Measurements from ENCODE around the gene PRRC2B.

GRCh38 chr9:131411719-131412681 lies 18.1 kb downstream of the PRRC2B start:
- TF ChIP-seq, protein P1, sequence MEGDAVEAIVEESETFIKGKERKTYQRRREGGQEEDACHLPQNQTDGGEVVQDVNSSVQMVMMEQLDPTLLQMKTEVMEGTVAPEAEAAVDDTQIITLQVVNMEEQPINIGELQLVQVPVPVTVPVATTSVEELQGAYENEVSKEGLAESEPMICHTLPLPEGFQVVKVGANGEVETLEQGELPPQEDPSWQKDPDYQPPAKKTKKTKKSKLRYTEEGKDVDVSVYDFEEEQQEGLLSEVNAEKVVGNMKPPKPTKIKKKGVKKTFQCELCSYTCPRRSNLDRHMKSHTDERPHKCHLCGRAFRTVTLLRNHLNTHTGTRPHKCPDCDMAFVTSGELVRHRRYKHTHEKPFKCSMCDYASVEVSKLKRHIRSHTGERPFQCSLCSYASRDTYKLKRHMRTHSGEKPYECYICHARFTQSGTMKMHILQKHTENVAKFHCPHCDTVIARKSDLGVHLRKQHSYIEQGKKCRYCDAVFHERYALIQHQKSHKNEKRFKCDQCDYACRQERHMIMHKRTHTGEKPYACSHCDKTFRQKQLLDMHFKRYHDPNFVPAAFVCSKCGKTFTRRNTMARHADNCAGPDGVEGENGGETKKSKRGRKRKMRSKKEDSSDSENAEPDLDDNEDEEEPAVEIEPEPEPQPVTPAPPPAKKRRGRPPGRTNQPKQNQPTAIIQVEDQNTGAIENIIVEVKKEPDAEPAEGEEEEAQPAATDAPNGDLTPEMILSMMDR (IDR thresholded peaks at IDR 0.05; ENCODE audit: poor library complexity) = no peak
- TF ChIP-seq EZH2 (IDR thresholded peaks at IDR 0.05; ENCODE audit: borderline replicate concordance) (no peak), EZH2phosphoT487 (IDR thresholded peaks at IDR 0.05; ENCODE audit: low read depth, severe bottlenecking, unreplicated experiment) (no peak)
